ENCODE results near the gene MAGEA4. TPM values are rescaled to one million over a fixed set of nuclear protein-coding genes. Genes with fewer than 3 reads are reported as not detected.

The MAGEA4 gene
- total and polyA plus RNA-seq, 2 of the 4 experiments (the other 2 are of a cell fraction), result not detected

DNA sequence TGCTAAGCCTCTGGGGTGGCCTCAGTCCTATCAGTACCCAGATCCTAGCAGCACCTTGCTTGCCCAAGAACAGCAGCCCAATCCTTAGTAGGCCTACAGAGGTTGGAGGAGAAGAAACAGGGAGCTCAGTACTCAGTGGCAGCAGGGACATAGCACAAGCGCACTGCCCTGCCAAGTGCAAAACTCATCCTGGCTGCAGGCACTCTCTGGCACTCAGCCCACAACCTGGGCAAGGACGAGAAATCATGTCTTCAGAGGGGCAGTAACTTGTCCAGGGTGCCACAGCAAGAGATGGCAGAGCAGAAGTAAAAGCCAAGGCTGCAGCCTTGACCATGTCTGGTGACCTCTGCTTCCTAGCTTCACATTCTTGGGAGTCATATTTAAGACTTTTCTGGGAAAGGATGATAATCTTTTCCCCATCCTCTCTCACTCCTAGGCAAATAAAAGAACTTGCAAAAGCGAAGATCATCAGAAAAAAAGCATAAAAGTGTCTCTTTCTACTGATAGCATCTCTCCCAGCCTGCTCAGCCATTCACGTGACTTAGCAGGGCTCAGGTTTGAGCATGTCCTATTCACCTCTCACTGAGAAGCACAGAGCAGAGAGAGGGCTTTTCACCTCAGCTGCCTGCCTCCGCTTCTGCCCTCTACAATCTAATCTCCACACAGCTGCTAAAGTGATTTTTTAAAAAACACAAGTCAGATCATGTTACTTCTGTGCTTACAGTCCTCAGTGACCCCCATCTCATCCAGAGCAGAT, 37.2 kb upstream of the MAGEA4 start:
- no peak overlapping the region for H3K9ac ChIP-seq (ENCODE audit: low read depth, low read length)
- POLR2A ChIA-PET (ENCODE audit: unreplicated experiment), result no interaction called here
- no peak overlapping the region for H3K18ac ChIP-seq (ENCODE audit: low read depth, low read length)
- no peaks in the 10 kb centered on the region for H3K9me1 ChIP-seq (ENCODE audit: insufficient read depth, low read length)
- H3K14ac ChIP-seq (replicated peaks; ENCODE audit: low read depth, low read length), result no peak overlapping the region
- no peaks in the 10 kb centered on the region for H3K36me3 ChIP-seq (ENCODE audit: control insufficient read depth, insufficient read depth, low read length)
- no peaks in the 10 kb centered on the region for H3K79me1 ChIP-seq (ENCODE audit: low read depth in 1 of 2, low read length in 2 of 2)
- DNase-seq, result no peak
- in situ Hi-C loops (cut with MboI; ENCODE audit: low sequenced_read_pairs) (no loop called here), dilution Hi-C loops (cut with HindIII; ENCODE audit: low sequenced_read_pairs, unreplicated experiment) (no loop called here), intact Hi-C loops (cut with micrococcal nuclease) (no loop called here)
- H2BK15ac ChIP-seq (ENCODE audit: low read depth, low read length), result no peak overlapping the region
- 58% methylated on average over 2 of the region's 5 CpGs; no CpG with 5 or more reads in 1 of the 2 experiments for WGBS, 2 experiments (ENCODE audit: extremely low coverage in 2 of 2, insufficient read length in 1 of 2)
- BruUV-seq (replicated peaks), result no TSS peak
- H3K27ac ChIP-seq (ENCODE audit: insufficient read depth, low read length), result no peak overlapping the region
- no peak overlapping the region for H3K4ac ChIP-seq (ENCODE audit: low read depth, low read length)
- H3K27me3 ChIP-seq (ENCODE audit: control insufficient read depth, insufficient read depth, low read length), result no peaks in the 10 kb centered on the region
- H2AFZ ChIP-seq (replicated peaks; ENCODE audit: low read length, poor library complexity), result no peak overlapping the region
- no peaks in the 10 kb centered on the region for H3K4me1 ChIP-seq (ENCODE audit: control insufficient read depth, insufficient read depth, low read length)
- no peak overlapping the region for H3K23ac ChIP-seq (ENCODE audit: low read depth, low read length)
- H3K4me2 ChIP-seq (ENCODE audit: low read depth, low read length), result no peak overlapping the region
- H2AK9ac ChIP-seq (replicated peaks; ENCODE audit: low read depth, low read length, poor library complexity), result no peak overlapping the region
- TF ChIP-seq NFE2L2 (IDR thresholded peaks at IDR 0.05; ENCODE audit: low read depth, low read length) (no peak), MXI1 (IDR thresholded peaks at IDR 0.05; ENCODE audit: borderline replicate concordance, low read depth, low read length) (no peak), BHLHE40 (IDR thresholded peaks at IDR 0.05; ENCODE audit: low read depth, low read length) (no peak), FOS (IDR thresholded peaks at IDR 0.05; ENCODE audit: low read depth, low read length) (no peak), MAZ (IDR thresholded peaks at IDR 0.05; ENCODE audit: borderline replicate concordance, low read depth, low read length) (no peak), RCOR1 (IDR thresholded peaks at IDR 0.05; ENCODE audit: insufficient replicate concordance, low read length) (no peak), CHD1 (IDR thresholded peaks at IDR 0.05; ENCODE audit: low read depth, low read length) (no peak), CEBPB (IDR thresholded peaks at IDR 0.05; ENCODE audit: low read depth, low read length) (no peak), POLR2A (IDR thresholded peaks at IDR 0.05; ENCODE audit: low read depth, low read length) (no peak), RFX5 (IDR thresholded peaks at IDR 0.05; ENCODE audit: low read depth, low read length) (no peak), MAFK (IDR thresholded peaks at IDR 0.05; ENCODE audit: low read depth, low read length) (no peak), SMC3 (IDR thresholded peaks at IDR 0.05; ENCODE audit: low read depth, low read length) (no peak)
- TF ChIP-seq, protein P1, sequence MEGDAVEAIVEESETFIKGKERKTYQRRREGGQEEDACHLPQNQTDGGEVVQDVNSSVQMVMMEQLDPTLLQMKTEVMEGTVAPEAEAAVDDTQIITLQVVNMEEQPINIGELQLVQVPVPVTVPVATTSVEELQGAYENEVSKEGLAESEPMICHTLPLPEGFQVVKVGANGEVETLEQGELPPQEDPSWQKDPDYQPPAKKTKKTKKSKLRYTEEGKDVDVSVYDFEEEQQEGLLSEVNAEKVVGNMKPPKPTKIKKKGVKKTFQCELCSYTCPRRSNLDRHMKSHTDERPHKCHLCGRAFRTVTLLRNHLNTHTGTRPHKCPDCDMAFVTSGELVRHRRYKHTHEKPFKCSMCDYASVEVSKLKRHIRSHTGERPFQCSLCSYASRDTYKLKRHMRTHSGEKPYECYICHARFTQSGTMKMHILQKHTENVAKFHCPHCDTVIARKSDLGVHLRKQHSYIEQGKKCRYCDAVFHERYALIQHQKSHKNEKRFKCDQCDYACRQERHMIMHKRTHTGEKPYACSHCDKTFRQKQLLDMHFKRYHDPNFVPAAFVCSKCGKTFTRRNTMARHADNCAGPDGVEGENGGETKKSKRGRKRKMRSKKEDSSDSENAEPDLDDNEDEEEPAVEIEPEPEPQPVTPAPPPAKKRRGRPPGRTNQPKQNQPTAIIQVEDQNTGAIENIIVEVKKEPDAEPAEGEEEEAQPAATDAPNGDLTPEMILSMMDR (conservative IDR thresholded peaks at IDR 0.05; ENCODE audit: low read depth, low read length), result no peak
- TF ChIP-seq, protein P2, sequence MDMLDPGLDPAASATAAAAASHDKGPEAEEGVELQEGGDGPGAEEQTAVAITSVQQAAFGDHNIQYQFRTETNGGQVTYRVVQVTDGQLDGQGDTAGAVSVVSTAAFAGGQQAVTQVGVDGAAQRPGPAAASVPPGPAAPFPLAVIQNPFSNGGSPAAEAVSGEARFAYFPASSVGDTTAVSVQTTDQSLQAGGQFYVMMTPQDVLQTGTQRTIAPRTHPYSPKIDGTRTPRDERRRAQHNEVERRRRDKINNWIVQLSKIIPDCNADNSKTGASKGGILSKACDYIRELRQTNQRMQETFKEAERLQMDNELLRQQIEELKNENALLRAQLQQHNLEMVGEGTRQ (IDR thresholded peaks at IDR 0.05; ENCODE audit: low read depth, low read length), result no peak
- H4K91ac ChIP-seq (ENCODE audit: insufficient read depth, low read depth, low read length), result no peak overlapping the region
- H2BK120ac ChIP-seq (ENCODE audit: low read depth, low read length), result no peak overlapping the region
- CTCF ChIA-PET, result no interaction called here
- no peak for ATAC-seq (ENCODE audit: low read depth)
- no peak overlapping the region for H2BK20ac ChIP-seq (ENCODE audit: low read depth, low read length)
- H3K9me3 ChIP-seq (ENCODE audit: control insufficient read depth, insufficient read depth, low read length), result 0 out of 2 replicates have a peak, but pooled peaks cover 2% of the 10 kb centered on the region
- H3K4me3 ChIP-seq (ENCODE audit: insufficient read depth, low read depth, low read length), result no peak overlapping the region
- H3K56ac ChIP-seq (ENCODE audit: extremely low read depth, insufficient read depth, low read length), result no peak overlapping the region
- H2AK5ac ChIP-seq (ENCODE audit: low read depth, low read length), result no peak overlapping the region
- no peaks in the 10 kb centered on the region for H4K20me1 ChIP-seq (ENCODE audit: insufficient read depth, low read length)
- no peak overlapping the region for H2BK5ac ChIP-seq (ENCODE audit: low read depth, low read length, poor library complexity, severe bottlenecking)
- no peak overlapping the region for H4K5ac ChIP-seq (ENCODE audit: low read depth, low read length)
- no peak overlapping the region for H4K8ac ChIP-seq (ENCODE audit: low read depth in 2 of 2, low read length in 2 of 2)

Data from IMR-90 (cell line).